HEK293 (cell line): Measurements from ENCODE around the gene MAL.

Source experiments
- CTCF ChIA-PET: fragments of 350-600 bp; formaldehyde crosslinking; extraction: SDS; loops from one replicate; lab custom pipeline; 2021; ENCODE audit warnings: antibody characterized with exemption; lab: Yijun Ruan, JAX
- POLR2A ChIA-PET: fragments of 300-600 bp; formaldehyde crosslinking; extraction: SDS; loops from one replicate; lab custom pipeline; 2020; ENCODE audit warnings: antibody characterized with exemption, inconsistent platforms; lab: Yijun Ruan, JAX
- H3K27ac ChIP-seq: fragments of 200-500 bp; sonication (Bioruptor generic); 2 replicates; pipeline ENCODE4 v1.5.1; 2014; ENCODE audit warnings: low read depth, low read length, control low read depth, inconsistent platforms; ENCODE audit errors: extremely low read depth
- H3K36me3 ChIP-seq, 2 experiments: fragments of 200-500 bp in 1 of 2; sonication (Bioruptor generic) in 1 of 2; 1 replicate in 1 of 2; 2 replicates in 1 of 2; pipeline ENCODE4 v1.5.1; 2014 to 2017; ENCODE audit warnings: inconsistent platforms in 2 of 2, low read length in 2 of 2; ENCODE audit not compliant: control insufficient read depth in 2 of 2, insufficient read depth in 1 of 2
- H3K4me1 ChIP-seq: fragments of 200-500 bp; sonication (Bioruptor generic); 2 replicates; pipeline ENCODE4 v1.5.1; 2014; ENCODE audit warnings: mild to moderate bottlenecking, low read length, inconsistent platforms; ENCODE audit not compliant: control insufficient read depth, insufficient read depth
- H3K4me3 ChIP-seq: 2 replicates; pipeline ENCODE4 v1.5.1; 2011; ENCODE audit warnings: low read depth, mild to moderate bottlenecking, control low read depth, low read length, moderate library complexity
- H3K9me3 ChIP-seq: fragments of 200-500 bp; sonication (Bioruptor generic); 2 replicates; pipeline ENCODE4 v1.5.1; 2014; ENCODE audit warnings: low read depth, low read length, inconsistent platforms; ENCODE audit not compliant: control insufficient read depth, insufficient read depth
- EGR2 ChIP-seq: fragments of 450-650 bp; formaldehyde crosslinking; IDR thresholded peaks from 2 replicates; pipeline ENCODE4 v1.5.1; 2016; ENCODE audit warnings: low read depth, missing biosample characterization, missing genetic modification characterization
- INSM2 ChIP-seq: fragments of 450-650 bp; formaldehyde crosslinking; IDR thresholded peaks from 2 replicates; pipeline ENCODE4 v1.5.1; 2016; ENCODE audit warnings: missing biosample characterization, missing genetic modification characterization
- PBX3 ChIP-seq: sonication (generic); formaldehyde crosslinking; IDR thresholded peaks from 2 replicates; pipeline ENCODE4 v1.8.1; 2022; ENCODE audit warnings: mild to moderate bottlenecking, moderate library complexity, missing genetic modification reagents
- REST ChIP-seq: fragments of 450-650 bp; formaldehyde crosslinking; IDR thresholded peaks from 2 replicates; pipeline ENCODE4 v1.5.1; 2016; ENCODE audit warnings: missing biosample characterization, missing genetic modification characterization
- ZBTB1 ChIP-seq: fragments of 450-650 bp; formaldehyde crosslinking; IDR thresholded peaks from 2 replicates; pipeline ENCODE4 v1.5.1; 2016; ENCODE audit warnings: missing biosample characterization, missing genetic modification characterization
- ZBTB17 ChIP-seq: fragments of 450-650 bp; formaldehyde crosslinking; IDR thresholded peaks from 2 replicates; pipeline ENCODE4 v1.5.1; 2016; ENCODE audit warnings: missing biosample characterization, missing genetic modification characterization
- ZFP69B ChIP-seq: fragments of 450-650 bp; formaldehyde crosslinking; IDR thresholded peaks from 2 replicates; pipeline ENCODE4 v1.5.1; 2016; ENCODE audit warnings: missing biosample characterization, missing genetic modification characterization
- ZNF146 ChIP-seq: fragments of 450-650 bp; formaldehyde crosslinking; IDR thresholded peaks from 2 replicates; pipeline ENCODE4 v1.5.1; 2016; ENCODE audit warnings: missing biosample characterization, missing genetic modification characterization
- ZNF362 ChIP-seq: fragments of 450-650 bp; formaldehyde crosslinking; IDR thresholded peaks from 2 replicates; pipeline ENCODE4 v1.5.1; 2016; ENCODE audit warnings: missing biosample characterization, missing genetic modification characterization
- ZNF423 ChIP-seq: fragments of 450-650 bp; formaldehyde crosslinking; IDR thresholded peaks from 2 replicates; pipeline ENCODE4 v1.5.1; 2016; ENCODE audit warnings: missing biosample characterization, missing genetic modification characterization
- ZNF426 ChIP-seq: fragments of 450-650 bp; formaldehyde crosslinking; IDR thresholded peaks from 2 replicates; pipeline ENCODE4 v1.5.1; 2017; ENCODE audit warnings: missing biosample characterization, missing genetic modification characterization, mild to moderate bottlenecking, inconsistent platforms, moderate library complexity
- ZNF521 ChIP-seq: fragments of 450-650 bp; formaldehyde crosslinking; IDR thresholded peaks from 2 replicates; pipeline ENCODE4 v1.5.1; 2017; ENCODE audit warnings: missing biosample characterization, mild to moderate bottlenecking, missing genetic modification characterization
- ZNF544 ChIP-seq: fragments of 450-650 bp; formaldehyde crosslinking; IDR thresholded peaks from 2 replicates; pipeline ENCODE4 v1.5.0; 2017; ENCODE audit warnings: missing biosample characterization, missing genetic modification characterization
- ZNF558 ChIP-seq: fragments of 450-650 bp; formaldehyde crosslinking; IDR thresholded peaks from 2 replicates; pipeline ENCODE4 v1.5.1; 2016; ENCODE audit warnings: missing biosample characterization, missing genetic modification characterization
- ZNF600 ChIP-seq: fragments of 450-650 bp; formaldehyde crosslinking; IDR thresholded peaks from 2 replicates; pipeline ENCODE4 v1.5.1; 2016; ENCODE audit warnings: missing biosample characterization, missing genetic modification characterization
- ZNF677 ChIP-seq: fragments of 450-650 bp; IDR thresholded peaks from 2 replicates; pipeline ENCODE4 v1.5.0; 2018; ENCODE audit warnings: missing biosample characterization, mild to moderate bottlenecking, missing genetic modification characterization, moderate library complexity
- ZNF830 ChIP-seq: fragments of 450-650 bp; IDR thresholded peaks from 2 replicates; pipeline ENCODE4 v1.5.0; 2018; ENCODE audit warnings: missing biosample characterization, missing genetic modification characterization, low read depth, mild to moderate bottlenecking, moderate library complexity
- ZSCAN23 ChIP-seq: fragments of 450-650 bp; formaldehyde crosslinking; IDR thresholded peaks from 2 replicates; pipeline ENCODE4 v1.5.1; 2016; ENCODE audit warnings: missing biosample characterization, missing genetic modification characterization
- TF ChIP-seq, protein P1 (sequence below): fragments of 450-650 bp; formaldehyde crosslinking; IDR thresholded peaks from 2 replicates; pipeline ENCODE4 v1.5.1; 2016; ENCODE audit warnings: missing biosample characterization, missing genetic modification characterization

The MAL gene

GRCh38 chr2:95002498-95002897 lies 23.0 kb upstream of the MAL start:
- ChIA-PET POLR2A (no interaction called here), CTCF (interaction anchor here (1.0 to 1.8 kb wide), 2 partner anchors 16 to 45 kb away, joined by 3 to 7 read pairs; no protein-coding TSS in a partner anchor)
- no peak overlapping the region for H3K4me3 ChIP-seq
- H3K9me3 ChIP-seq: no peaks in the 10 kb centered on the region
- H3K27ac ChIP-seq: no peak overlapping the region
- TF ChIP-seq ZFP69B (tag by site-specific recombination): no peak
- TF ChIP-seq ZNF830: no peak
- TF ChIP-seq ZNF362 (tag by site-specific recombination): no peak
- TF ChIP-seq, protein P1, sequence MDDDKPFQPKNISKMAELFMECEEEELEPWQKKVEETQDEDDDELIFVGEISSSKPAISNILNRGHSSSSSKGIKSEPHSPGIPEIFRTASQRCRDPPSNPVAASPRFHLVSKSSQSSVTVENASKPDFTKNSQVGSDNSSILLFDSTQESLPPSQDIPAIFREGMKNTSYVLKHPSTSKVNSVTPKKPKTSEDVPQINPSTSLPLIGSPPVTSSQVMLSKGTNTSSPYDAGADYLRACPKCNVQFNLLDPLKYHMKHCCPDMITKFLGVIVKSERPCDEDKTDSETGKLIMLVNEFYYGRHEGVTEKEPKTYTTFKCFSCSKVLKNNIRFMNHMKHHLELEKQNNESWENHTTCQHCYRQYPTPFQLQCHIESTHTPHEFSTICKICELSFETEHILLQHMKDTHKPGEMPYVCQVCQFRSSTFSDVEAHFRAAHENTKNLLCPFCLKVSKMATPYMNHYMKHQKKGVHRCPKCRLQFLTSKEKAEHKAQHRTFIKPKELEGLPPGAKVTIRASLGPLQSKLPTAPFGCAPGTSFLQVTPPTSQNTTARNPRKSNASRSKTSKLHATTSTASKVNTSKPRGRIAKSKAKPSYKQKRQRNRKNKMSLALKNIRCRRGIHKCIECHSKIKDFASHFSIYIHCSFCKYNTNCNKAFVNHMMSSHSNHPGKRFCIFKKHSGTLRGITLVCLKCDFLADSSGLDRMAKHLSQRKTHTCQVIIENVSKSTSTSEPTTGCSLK (tag by site-specific recombination): no peak
- no peak for TF ChIP-seq EGR2 (tag by site-specific recombination)
- TF ChIP-seq ZNF426 (tag by site-specific recombination): no peak
- TF ChIP-seq ZBTB17 (tag by site-specific recombination): no peak
- no peak for TF ChIP-seq ZNF600 (tag by site-specific recombination)
- no peak for TF ChIP-seq ZBTB1
- no peak for TF ChIP-seq INSM2
- no peak for TF ChIP-seq ZNF558 (tag by site-specific recombination)
- TF ChIP-seq ZNF521 (tag by site-specific recombination): no peak
- no peak for TF ChIP-seq ZSCAN23 (tag by site-specific recombination)
- TF ChIP-seq PBX3 (CRISPR knock-in tag): no peak
- no peak for TF ChIP-seq ZNF677
- no peak for TF ChIP-seq ZNF544 (tag by site-specific recombination)
- no peak for TF ChIP-seq REST (tag by site-specific recombination)
- no peak for TF ChIP-seq ZNF146
- TF ChIP-seq ZNF423 (tag by site-specific recombination): no peak
- no peaks in the 10 kb centered on the region for H3K36me3 ChIP-seq
- no peaks in the 10 kb centered on the region for H3K4me1 ChIP-seq
